NCI-H2107 (cell line): ENCODE measurements around the gene SLAMF1.
"Not testable (repeated sequence)": the region's sequence is repeated elsewhere in the genome, so short reads cannot be mapped to it uniquely, and the experiment has no call there.

Experiments used
- DNase-seq: peaks from one replicate; lab custom pipeline; 2025; lab: John Stamatoyannopoulos, UW

The SLAMF1 gene

DNA sequence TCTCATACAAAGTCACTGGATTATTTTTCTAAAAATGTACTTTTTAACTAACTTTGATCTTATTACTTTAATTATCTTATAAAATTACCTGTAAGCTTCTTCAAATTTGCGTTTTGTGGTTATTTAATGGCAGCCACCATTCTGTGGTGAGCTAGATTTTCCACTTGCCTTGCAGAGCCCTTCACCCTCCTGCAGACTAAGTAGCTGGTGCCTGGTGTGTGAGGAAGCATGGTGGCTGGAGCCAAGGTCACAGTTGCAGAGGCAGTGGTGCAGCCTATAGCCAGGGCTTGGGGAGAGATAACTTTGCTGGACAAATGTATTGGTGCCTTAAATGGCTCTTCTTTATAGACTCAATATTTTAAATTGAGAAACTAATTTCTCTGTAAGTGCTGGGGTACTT, 56.4 kb downstream of the SLAMF1 start:
- no peak for DNase-seq

GRCh38 chr1:160588468-160588867, 58.4 kb downstream of the SLAMF1 start:
- no peak for DNase-seq

DNA sequence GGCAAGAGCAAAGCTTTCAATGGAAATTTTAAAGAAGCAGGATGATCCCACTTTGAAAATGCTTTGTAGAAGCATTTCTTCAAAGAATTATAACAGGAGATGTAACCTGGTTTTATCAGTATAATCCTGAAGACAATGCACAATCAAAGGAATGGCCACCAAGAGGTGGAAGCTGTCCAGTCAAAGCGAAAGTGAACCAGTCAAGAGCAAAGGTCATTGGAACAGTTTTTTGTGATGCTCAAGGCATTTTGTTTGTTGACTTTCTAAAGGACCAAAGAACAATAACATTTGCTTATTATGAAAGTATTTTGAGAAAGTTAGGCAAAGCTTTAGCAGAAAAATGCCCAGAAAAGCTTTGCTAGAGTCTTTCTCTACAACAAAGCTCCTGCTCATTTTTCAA, 62.1 kb downstream of the SLAMF1 start:
- no peak for DNase-seq

- not testable (repeated sequence) for DNase-seq
These were observed 63.9 kb downstream of the SLAMF1 start for GRCh38 chr1:160582976-160583375.

- DNase-seq = no peak
These were observed 64.9 kb downstream of the SLAMF1 start for GRCh38 chr1:160581961-160582360.

GRCh38 chr1:160580221-160580812, 66.5 kb downstream of the SLAMF1 start:
- no peak for DNase-seq

GRCh38 chr1:160579216-160579701, 67.6 kb downstream of the SLAMF1 start, which contains the start of gene CD84:
Gene CD84, minus strand, starts transcription at chr1:160579496. Its CDS starts 59 bp downstream, at chr1:160579437.
- DNase-seq = no peak

DNA sequence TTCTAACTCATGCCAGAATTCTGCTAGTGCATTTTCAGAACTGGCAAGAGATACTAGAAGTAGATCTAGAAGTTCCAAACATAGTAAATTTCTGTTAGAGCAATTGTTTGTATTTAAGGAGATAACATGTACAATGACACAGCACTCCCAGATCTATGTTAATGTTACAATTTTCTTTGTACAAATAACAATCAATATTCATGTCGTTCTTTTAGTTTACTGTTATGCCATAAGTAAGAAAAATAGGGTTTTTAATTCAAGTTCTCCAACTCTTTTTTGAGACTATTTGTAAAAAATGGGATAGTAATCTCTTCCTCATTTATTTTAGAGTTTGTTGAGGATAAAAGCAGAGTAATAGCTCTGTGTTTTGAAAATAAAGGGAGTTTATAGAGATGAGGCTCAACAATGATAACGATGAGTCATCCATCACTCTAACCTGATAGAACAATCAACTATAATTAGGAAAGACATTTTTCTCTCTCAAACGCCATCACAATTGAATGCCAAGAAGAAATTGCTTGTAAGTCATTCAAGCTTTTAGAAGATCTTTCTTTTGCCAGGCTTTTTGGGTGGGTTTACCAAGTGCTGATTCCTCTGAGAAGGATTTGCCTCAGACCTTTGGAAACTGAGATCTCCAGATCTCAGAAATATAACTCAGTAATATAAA, 68.2 kb downstream of the SLAMF1 start:
- no peak for DNase-seq

- no peak for DNase-seq
These were observed 68.7 kb downstream of the SLAMF1 start for GRCh38 chr1:160578175-160578524.

- no peak for DNase-seq
These were observed 69.2 kb downstream of the SLAMF1 start for GRCh38 chr1:160577671-160578070.

- no peak for DNase-seq
These were observed 70.0 kb downstream of the SLAMF1 start for GRCh38 chr1:160576884-160577283.

GRCh38 chr1:160576390-160576789, 70.5 kb downstream of the SLAMF1 start:
- DNase-seq = no peak

- DNase-seq = no peak
These were observed 71.7 kb downstream of the SLAMF1 start for GRCh38 chr1:160575112-160575664.

DNA sequence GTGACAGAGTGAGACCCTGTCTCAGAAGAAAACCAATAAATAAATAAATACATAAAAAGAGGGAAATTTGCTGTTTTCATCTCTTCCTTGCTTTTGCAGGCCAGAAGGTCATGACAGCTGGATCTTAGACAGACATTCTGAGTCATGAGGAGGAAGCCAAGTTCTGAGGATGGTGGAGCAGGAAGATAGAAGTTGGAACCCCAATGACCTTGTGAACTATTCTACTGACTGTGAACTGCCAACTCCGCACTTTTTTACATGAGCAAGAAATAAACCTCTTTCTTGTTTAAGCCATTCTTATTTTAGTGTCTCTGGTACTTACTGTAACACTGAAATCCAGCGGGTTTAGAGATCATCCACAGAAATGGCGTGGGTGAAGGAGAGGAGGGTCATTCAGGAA, 76.0 kb downstream of the SLAMF1 start:
- DNase-seq = no peak

GRCh38 chr1:160569806-160570205, 77.0 kb downstream of the SLAMF1 start:
- no peak for DNase-seq

DNA sequence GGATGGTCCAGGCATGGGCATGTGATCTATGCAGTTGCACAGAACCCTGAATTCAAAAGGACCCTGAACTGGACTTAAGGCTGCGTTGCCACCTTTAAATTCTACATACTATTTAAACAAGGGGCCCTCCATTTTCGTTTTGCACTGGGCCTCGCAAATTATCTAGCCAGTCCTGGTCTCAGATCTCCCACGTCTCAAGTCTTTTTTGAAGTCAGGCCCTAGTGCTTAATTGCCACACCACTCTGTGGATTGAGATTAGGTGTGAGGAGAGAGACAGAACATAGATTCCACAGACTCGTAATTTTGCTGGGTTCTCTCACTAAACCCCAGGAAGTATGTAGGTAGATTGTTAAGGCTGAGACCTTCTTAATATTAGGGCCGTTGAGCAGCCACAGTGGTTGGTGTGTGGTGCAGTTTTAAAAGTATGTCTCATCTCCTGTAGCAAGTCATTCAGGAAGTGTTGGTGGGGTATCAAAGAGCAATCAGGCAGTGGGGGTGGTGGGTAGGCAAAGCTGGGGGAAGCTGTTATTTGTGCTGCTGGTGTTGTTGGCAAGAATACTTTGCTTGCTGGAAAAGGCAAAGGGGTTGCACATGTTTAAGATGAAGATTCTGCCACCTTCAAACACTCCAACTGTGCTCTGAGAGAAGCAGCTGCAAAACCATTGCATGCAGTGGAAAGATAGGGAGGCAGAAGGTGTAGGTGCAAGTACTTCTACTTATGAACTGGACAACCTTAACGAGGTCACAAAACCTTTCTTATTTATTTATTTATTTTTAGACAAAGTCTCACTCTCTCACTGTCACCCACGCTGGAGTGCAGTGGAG, 78.8 kb downstream of the SLAMF1 start:
- no peak for DNase-seq

GRCh38 chr1:160567341-160567740, 79.5 kb downstream of the SLAMF1 start:
- no peak for DNase-seq

DNA sequence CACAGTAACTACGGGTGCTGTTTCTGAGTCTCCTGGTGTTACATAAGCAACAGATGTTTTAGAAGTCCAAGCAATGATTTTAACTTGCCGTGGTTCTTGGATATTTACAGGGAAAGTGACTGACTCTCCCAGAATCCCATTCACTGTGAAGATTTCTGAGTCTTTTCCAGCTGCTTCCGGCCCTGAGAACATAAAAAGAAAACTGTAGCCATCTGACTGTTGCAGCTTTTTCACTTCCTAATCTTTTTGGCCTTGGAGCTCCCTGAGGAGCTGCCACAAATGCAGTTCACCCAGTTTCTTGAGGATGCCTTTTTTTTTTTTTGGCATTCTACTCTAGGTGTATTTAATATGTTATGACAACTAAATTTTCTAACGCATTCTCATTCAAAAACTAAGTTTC, 81.3 kb downstream of the SLAMF1 start:
- DNase-seq = no peak

GRCh38 chr1:160563230-160563629, 83.6 kb downstream of the SLAMF1 start:
- not testable (repeated sequence) for DNase-seq

DNA sequence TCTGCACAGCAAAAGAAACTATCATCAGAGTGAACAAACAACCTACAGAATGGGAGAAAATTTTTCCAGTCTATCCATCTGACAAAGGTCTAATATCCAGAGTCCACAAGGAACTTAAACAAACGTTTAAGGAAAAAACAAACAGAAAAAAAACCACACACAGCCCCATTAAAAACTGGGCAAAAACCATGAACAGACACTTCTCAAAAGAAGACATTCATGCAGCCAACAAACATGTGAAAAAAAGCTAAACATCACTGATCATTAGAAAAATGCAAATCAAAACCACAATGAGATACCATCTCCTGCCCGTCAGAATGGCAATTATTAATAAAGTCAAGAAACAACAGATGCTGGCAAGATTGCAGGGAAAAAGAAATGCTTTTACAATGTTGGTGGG, 84.1 kb downstream of the SLAMF1 start:
- DNase-seq = not testable (repeated sequence)

- no peak for DNase-seq
These were observed 86.0 kb downstream of the SLAMF1 start for GRCh38 chr1:160560806-160561205.

DNA sequence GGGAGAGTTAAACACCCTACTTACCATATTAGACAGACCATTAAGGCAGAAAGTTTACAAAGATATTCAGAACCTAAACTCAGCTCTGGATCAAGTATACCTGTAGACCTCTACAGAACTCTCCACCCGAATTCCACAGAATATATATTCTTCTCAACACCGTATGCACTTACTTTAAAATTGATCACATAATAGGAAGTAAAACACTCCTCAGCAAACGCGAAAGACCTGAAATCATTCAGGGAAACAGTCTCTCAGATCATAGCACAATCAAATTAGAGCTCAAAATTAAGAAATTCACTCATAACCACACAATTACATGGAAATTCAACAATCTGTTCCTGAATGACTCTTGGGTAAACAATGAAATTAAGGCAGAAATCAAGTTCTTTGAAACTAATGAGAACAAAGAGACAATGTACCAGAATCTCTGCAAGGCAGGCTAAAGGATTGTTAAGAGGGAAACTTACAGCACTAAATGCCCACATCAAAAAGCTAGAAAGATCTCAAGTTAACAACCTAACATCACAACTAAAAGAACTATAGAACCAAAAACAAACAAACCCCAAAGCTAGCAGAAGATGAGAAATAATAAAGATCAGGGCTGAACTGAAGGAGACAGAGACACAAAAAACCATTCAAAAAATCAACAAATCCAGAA, 86.7 kb downstream of the SLAMF1 start:
- no peak for DNase-seq
